GM12878 (cell line): Measurements from ENCODE around the gene FURIN. TPM values are rescaled to one million over a fixed set of nuclear protein-coding genes. Genes with fewer than 3 reads are reported as not detected.

Experiments used
- ATF7 ChIP-seq: fragments of 450-650 bp; IDR thresholded peaks from 2 replicates; pipeline ENCODE4 v1.6.1; 2016; ENCODE audit warnings: low read depth, mild to moderate bottlenecking
- BACH1 ChIP-seq: fragments of 450-650 bp; IDR thresholded peaks from 2 replicates; pipeline ENCODE4 v1.6.1; 2017; ENCODE audit warnings: mild to moderate bottlenecking, borderline replicate concordance
- BHLHE40 ChIP-seq, 2 experiments: fragments of 450-650 bp in 1 of 2; IDR thresholded peaks; 2 replicates each; pipeline ENCODE4 v1.6.1; 2011 to 2017; ENCODE audit warnings: low read depth in 2 of 2, borderline replicate concordance in 1 of 2, improper control_type of control experiment in 1 of 2, low read length in 1 of 2, mild to moderate bottlenecking in 1 of 2
- CBX5 ChIP-seq: sonication (generic); IDR thresholded peaks from 2 replicates; pipeline ENCODE4 v1.6.1; 2016; ENCODE audit warnings: low read depth, moderate library complexity, mild to moderate bottlenecking, inconsistent platforms
- CHD2 ChIP-seq: IDR thresholded peaks from 2 replicates; pipeline ENCODE4 v1.6.1; 2011; ENCODE audit warnings: low read depth, low read length, improper control_type of control experiment, borderline replicate concordance
- E2F8 ChIP-seq: fragments of 450-650 bp; IDR thresholded peaks from 2 replicates; pipeline ENCODE4 v1.6.1; 2018; ENCODE audit warnings: mild to moderate bottlenecking, low read depth, moderate library complexity; ENCODE audit not compliant: partially characterized antibody
- EED ChIP-seq: sonication (generic); IDR thresholded peaks from 2 replicates; pipeline ENCODE4 v1.6.1; 2016; ENCODE audit warnings: antibody characterized with exemption, low read depth
- FOXM1 ChIP-seq: IDR thresholded peaks from 2 replicates; pipeline ENCODE4 v1.6.1; 2012; ENCODE audit warnings: low read depth, mild to moderate bottlenecking, inconsistent platforms, low read length, moderate library complexity
- GATAD2B ChIP-seq: fragments of 450-650 bp; conservative IDR thresholded peaks from 2 replicates; pipeline ENCODE4 v1.6.1; 2017; ENCODE audit warnings: low read depth, mild to moderate bottlenecking, moderate library complexity
- IKZF1 ChIP-seq: fragments of 450-650 bp; conservative IDR thresholded peaks from 2 replicates; pipeline ENCODE4 v1.6.1; 2017; ENCODE audit warnings: antibody characterized with exemption, mild to moderate bottlenecking
- IKZF2 ChIP-seq, 2 experiments: fragments of 450-650 bp; IDR thresholded peaks; 2 replicates each; pipeline ENCODE4 v1.6.1; 2017; ENCODE audit warnings: mild to moderate bottlenecking in 2 of 2, moderate library complexity in 2 of 2
- KAT2A ChIP-seq: conservative IDR thresholded peaks from 2 replicates; pipeline ENCODE4 v1.6.1; 2011; ENCODE audit warnings: low read depth, low read length; ENCODE audit not compliant: control insufficient read depth
- KLF5 ChIP-seq: fragments of 450-650 bp; IDR thresholded peaks from 2 replicates; pipeline ENCODE4 v1.6.1; 2014; ENCODE audit warnings: mild to moderate bottlenecking; ENCODE audit not compliant: partially characterized antibody
- LARP7 ChIP-seq: fragments of 450-650 bp; IDR thresholded peaks from 2 replicates; pipeline ENCODE4 v1.6.1; 2017; ENCODE audit warnings: mild to moderate bottlenecking
- MAX ChIP-seq: IDR thresholded peaks from 2 replicates; pipeline ENCODE4 v1.6.1; 2012; ENCODE audit warnings: low read depth, low read length, improper control_type of control experiment
- NR2F1 ChIP-seq: fragments of 450-650 bp; conservative IDR thresholded peaks from 2 replicates; pipeline ENCODE4 v1.6.1; 2017; ENCODE audit warnings: mild to moderate bottlenecking
- RAD21 ChIP-seq: IDR thresholded peaks from 2 replicates; pipeline ENCODE4 v1.6.1; 2011; ENCODE audit warnings: mild to moderate bottlenecking, low read depth, low read length, moderate library complexity; ENCODE audit not compliant: insufficient read depth
- SRF ChIP-seq, 2 experiments: IDR thresholded peaks; 2 replicates each; pipeline ENCODE4 v1.6.1; 2011; ENCODE audit warnings: low read depth in 2 of 2, low read length in 2 of 2, mild to moderate bottlenecking in 1 of 2, moderate library complexity in 1 of 2
- STAT3 ChIP-seq: IDR thresholded peaks from 2 replicates; pipeline ENCODE4 v1.6.1; 2011; ENCODE audit warnings: low read depth, low read length, improper control_type of control experiment
- USF2 ChIP-seq: IDR thresholded peaks from 2 replicates; pipeline ENCODE4 v1.6.1; 2011; ENCODE audit warnings: low read depth, low read length, improper control_type of control experiment, borderline replicate concordance
- YY1 ChIP-seq: IDR thresholded peaks from 2 replicates; pipeline ENCODE4 v1.6.1; 2011; ENCODE audit warnings: low read depth, mild to moderate bottlenecking, low read length
- ZNF687 ChIP-seq: fragments of 450-650 bp; IDR thresholded peaks from 2 replicates; pipeline ENCODE4 v1.6.1; 2017; ENCODE audit warnings: mild to moderate bottlenecking, moderate library complexity
- polyA plus RNA-seq, 11 experiments: library from polyadenylated mRNA; depleted of rRNA in 4 of 11; unstranded in 6 of 11; stranded (reverse) in 5 of 11; fragments of >200 nt; fragmentation: Nextera tagmentation in 4 of 11; fragmentation: Illumina TruSeq in 1 of 11; extraction: Ambion mirVana in 4 of 11; extraction: Trizol in 1 of 11; gene quantifications; 1 replicate in 1 of 11; 2 replicates in 10 of 11; pipeline versions ENCODE4 v1.2.1 to v1.2.3, GENCODE V29; 2011 to 2016; ENCODE audit warnings: inconsistent platforms in 2 of 11, missing spikeins in 2 of 11, low read depth in 1 of 11
- total RNA-seq, 4 experiments: library from RNA; depleted of rRNA in 3 of 4; stranded (reverse); fragments of >200 nt in 3 of 4; fragmentation: Illumina TruSeq in 1 of 4; extraction: Trizol in 1 of 4; gene quantifications; 2 replicates each; pipeline versions ENCODE4 v1.2.1 to v1.2.3, GENCODE V29; 2013 to 2021

Gene FURIN
- total and polyA plus RNA-seq, 10 of the 15 experiments (the other 5 are each of a cell fraction or from before 2014, with no cell fraction given): 0.47 to 39.9 (median 8.0) TPM

GRCh38 chr15:90902040-90902839, 33.9 kb downstream of the FURIN start (continued):
- TF ChIP-seq GATAD2B (peak; percentile 68), BACH1 (peak; percentile 44; the same call in 1 of the 2 replicates), NR2F1 (peak; percentile 31), STAT3 (no peak), SRF (IDR thresholded peaks at IDR 0.05; ENCODE audit: low read depth in 2 of 2, low read length in 2 of 2) (no peak), YY1 (peak; percentile 18; the same call in 1 of the 2 replicates), FOXM1 (peak; percentile 14; the same call in 1 of the 2 replicates), IKZF1 (peak; percentile 67), ATF7 (no peak), RAD21 (peak; percentile 45; the same call in 1 of the 2 replicates), IKZF2 (IDR thresholded peaks at IDR 0.05) (peak; percentile 29 to 41; a peak in 3 of 4 replicates), EED (peak; percentile 67), LARP7 (peak; percentile 88), USF2 (no peak), CHD2 (0 out of 2 replicates have a peak, but pooled peaks have one; percentile 12), KAT2A (no peak), BHLHE40 (IDR thresholded peaks at IDR 0.05; ENCODE audit: borderline replicate concordance in 1 of 2, low read depth in 2 of 2, low read length in 1 of 2) (peak in 1 of 2 experiments; percentile 52; a peak in 1 of 4 replicates), MAX (0 out of 2 replicates have a peak, but pooled peaks have one; percentile 60), ZNF687 (peak; percentile 79), CBX5 (0 out of 2 replicates have a peak, but pooled peaks have one; percentile 26), KLF5 (peak; percentile 29), E2F8 (peak; percentile 30)
